Posterior vena cava (tissue), 2 donors: ENCODE results near the gene CBFA2T2. TPM values are rescaled to one million over a fixed set of nuclear protein-coding genes. Genes with fewer than 3 reads are reported as not detected.

Experiments
- DNase-seq: peaks from one replicate; pipeline ENCODE4 v3.0.0-alpha.2; 2020; ENCODE audit warnings: low spot score
- intact Hi-C, 2 donors: fragments of 100-400 bp; cut with DNase I; formaldehyde crosslinking; loops; one replicate each; pipeline versions ENCODE4 v1.14.1 to v1.14.2; 2022 to 2023
- total RNA-seq, 2 donors: library from RNA; stranded (reverse); fragmentation: NEBNext Ultra II Directional; extraction: Animal tissue kit (Norgen Biotek cat#: 25700); gene quantifications; one replicate each; pipeline ENCODE4 v1.2.1, GENCODE V29; 2021
- donor health status: DM: yes; HTN: yes; CAD: no.
- donor health status: DM: yes; HTN: yes; CAD: no.

The CBFA2T2 gene
- total RNA-seq, 2 donors from 2014 or later: 11.0 to 12.0 TPM

GRCh38 chr20:33656010-33656782 is 166.3 kb downstream of the CBFA2T2 start:
- DNase-seq: peak; percentile 75
- intact Hi-C loops: loop anchor here (5.0 to 10.0 kb wide), 4 partner anchors 191 to 1716 kb away; no protein-coding TSS in a partner anchor

GRCh38 chr20:33656783-33657703 is 167.1 kb downstream of the CBFA2T2 start:
- peak; percentile 76 for DNase-seq
- intact Hi-C loops: loop anchor here (5.0 to 10.0 kb wide), 4 partner anchors 192 to 1715 kb away; no protein-coding TSS in a partner anchor

- intact Hi-C loops: loop anchor here (5.0 to 10.0 kb wide), 4 partner anchors 193 to 1715 kb away; no protein-coding TSS in a partner anchor
- DNase-seq: no peak
These were observed 167.8 kb downstream of the CBFA2T2 start for GRCh38 chr20:33657704-33658095.

- intact Hi-C loops: loop anchor here (5.0 to 10.0 kb wide), 4 partner anchors 194 to 1714 kb away; no protein-coding TSS in a partner anchor
- no peak for DNase-seq
These were observed 168.6 kb downstream of the CBFA2T2 start for GRCh38 chr20:33658510-33658909.

- DNase-seq: no peak
- intact Hi-C loops: loop anchor here (5.0 to 10.0 kb wide), 4 partner anchors 194 to 1713 kb away; no protein-coding TSS in a partner anchor
These were observed 169.0 kb downstream of the CBFA2T2 start for GRCh38 chr20:33658929-33659328.

- intact Hi-C loops: loop anchor here (5.0 to 10.0 kb wide), 4 partner anchors 195 to 1713 kb away; no protein-coding TSS in a partner anchor
- DNase-seq: peak; percentile 76
These were observed 169.6 kb downstream of the CBFA2T2 start for GRCh38 chr20:33659341-33660034.

- intact Hi-C loops: no loop called here
- peak; percentile 72 for DNase-seq
These were observed 170.3 kb downstream of the CBFA2T2 start for GRCh38 chr20:33660035-33660684.

GRCh38 chr20:33660685-33661058 is 170.8 kb downstream of the CBFA2T2 start:
- DNase-seq: peak; percentile 58
- intact Hi-C loops: no loop called here

- no peak for DNase-seq
These were observed 172.3 kb downstream of the CBFA2T2 start, which contains the start of gene C20orf144 for GRCh38 chr20:33662172-33662571. C20orf144 (plus strand) TSS chr20:33662327; CDS start chr20:33662346, 19 bp downstream.

GRCh38 chr20:33663161-33664084 is 173.5 kb downstream of the CBFA2T2 start:
- intact Hi-C loops: no loop called here
- DNase-seq: peak; percentile 96

More at GRCh38 chr20:33662172-33662571, 172.3 kb downstream of the CBFA2T2 start, which contains the start of gene C20orf144:
- intact Hi-C loops: no loop called here

- DNase-seq: no peak
- intact Hi-C loops: no loop called here
These were observed 174.3 kb downstream of the CBFA2T2 start for GRCh38 chr20:33664085-33664761.

GRCh38 chr20:33664762-33665144 is 174.9 kb downstream of the CBFA2T2 start:
- intact Hi-C loops: loop anchor here in 1 of 2 donors (5.0 kb wide), 1 partner anchor 68 kb away; the partner anchor contains the start of gene ZNF341

GRCh38 chr20:33666293-33667244 is 176.7 kb downstream of the CBFA2T2 start, which contains the start of gene ACTL10:
ACTL10 (plus strand) TSS chr20:33666943; CDS start chr20:33667498, 555 bp downstream.
- intact Hi-C loops: loop anchor here in 1 of 2 donors (5.0 kb wide), 1 partner anchor 66 kb away; the partner anchor contains the start of gene ZNF341
- DNase-seq: peak; percentile 100

More at GRCh38 chr20:33664762-33665144, 174.9 kb downstream of the CBFA2T2 start:
- DNase-seq: no peak

- intact Hi-C loops: loop anchor here in 1 of 2 donors (5.0 kb wide), 1 partner anchor 65 kb away; the partner anchor contains the start of gene ZNF341
- no peak for DNase-seq
These were observed 177.4 kb downstream of the CBFA2T2 start for GRCh38 chr20:33667245-33667675.
